ACC112 (cell line): ENCODE results near the gene CANT1.

Source experiments
- H2AFZ ChIP-seq: fragments of 200-600 bp; sonication (generic); one replicate; pipeline ENCODE4 v1.6.0; 2017; ENCODE audit warnings: antibody characterized with exemption, low read length; ENCODE audit not compliant: unreplicated experiment
- H3K27ac ChIP-seq: fragments of 200-600 bp; sonication (generic); 2 replicates; pipeline ENCODE4 v1.5.1; 2014; ENCODE audit warnings: low read depth, mild to moderate bottlenecking, antibody characterized with exemption, low read length, moderate library complexity
- H3K27me3 ChIP-seq: fragments of 200-600 bp; sonication (generic); 2 replicates; pipeline ENCODE4 v1.6.1; 2014; ENCODE audit warnings: mild to moderate bottlenecking, antibody characterized with exemption, low read length, moderate library complexity, mixed read lengths; ENCODE audit not compliant: insufficient read depth
- H3K36me3 ChIP-seq: fragments of 200-600 bp; sonication (generic); 2 replicates; pipeline ENCODE4 v1.6.1; 2016; ENCODE audit warnings: mild to moderate bottlenecking, antibody characterized with exemption, low read length, moderate library complexity, mixed read lengths; ENCODE audit not compliant: insufficient read depth
- H3K4me1 ChIP-seq: fragments of 200-600 bp; sonication (generic); one replicate; pipeline ENCODE4 v1.6.1; 2016; ENCODE audit warnings: low read length, mixed read lengths; ENCODE audit not compliant: insufficient read depth, unreplicated experiment, control insufficient read depth
- H3K4me3 ChIP-seq: fragments of 200-600 bp; sonication (generic); 2 replicates; pipeline ENCODE4 v1.5.1; 2014; ENCODE audit warnings: mild to moderate bottlenecking, low read depth, low read length
- H3K79me2 ChIP-seq: fragments of 200-600 bp; sonication (generic); one replicate; pipeline ENCODE4 v1.6.0; 2016; ENCODE audit warnings: low read length; ENCODE audit not compliant: control insufficient read depth, unreplicated experiment, insufficient read depth

The CANT1 gene

GRCh38 chr17:79006046-79006445, 3.5 kb downstream of the CANT1 start:
- H3K27ac ChIP-seq: no peak overlapping the region
- peaks cover 70% of the 10 kb centered on the region for H3K79me2 ChIP-seq
- H3K36me3 ChIP-seq: no peaks in the 10 kb centered on the region
- H3K4me3 ChIP-seq: no peak overlapping the region
- peaks cover 16% of the 10 kb centered on the region for H3K4me1 ChIP-seq
- no peak overlapping the region for H2AFZ ChIP-seq
- no peaks in the 10 kb centered on the region for H3K27me3 ChIP-seq

GRCh38 chr17:79005063-79005861, 4.3 kb downstream of the CANT1 start:
- Histone ChIP-seq H3K4me3 (no peak overlapping the region), H3K79me2 (peaks cover 77% of the 10 kb centered on the region), H3K27me3 (no peaks in the 10 kb centered on the region), H2AFZ (no peak overlapping the region), H3K27ac (no peak overlapping the region), H3K36me3 (no peaks in the 10 kb centered on the region), H3K4me1 (peaks cover 13% of the 10 kb centered on the region)

- Histone ChIP-seq H2AFZ (no peak overlapping the region), H3K27me3 (no peaks in the 10 kb centered on the region), H3K4me3 (no peak overlapping the region), H3K36me3 (no peaks in the 10 kb centered on the region), H3K27ac (no peak overlapping the region), H3K79me2 (peaks cover 79% of the 10 kb centered on the region), H3K4me1 (peaks cover 9% of the 10 kb centered on the region)
These were observed 5.7 kb downstream of the CANT1 start for GRCh38 chr17:79003661-79004411.

GRCh38 chr17:79002796-79003593, 6.6 kb downstream of the CANT1 start:
- no peak overlapping the region for H2AFZ ChIP-seq
- no peaks in the 10 kb centered on the region for H3K27me3 ChIP-seq
- no peak overlapping the region for H3K27ac ChIP-seq
- peaks cover 73% of the 10 kb centered on the region for H3K79me2 ChIP-seq
- H3K4me3 ChIP-seq: no peak overlapping the region
- H3K36me3 ChIP-seq: no peaks in the 10 kb centered on the region
- H3K4me1 ChIP-seq: peaks cover 2% of the 10 kb centered on the region

GRCh38 chr17:79002291-79002690, 7.3 kb downstream of the CANT1 start:
- peaks cover 66% of the 10 kb centered on the region for H3K79me2 ChIP-seq
- no peaks in the 10 kb centered on the region for H3K27me3 ChIP-seq
- no peak overlapping the region for H3K27ac ChIP-seq
- H2AFZ ChIP-seq: no peak overlapping the region
- H3K36me3 ChIP-seq: no peaks in the 10 kb centered on the region
- no peak overlapping the region for H3K4me3 ChIP-seq
- H3K4me1 ChIP-seq: no peaks in the 10 kb centered on the region

- H3K4me3 ChIP-seq: no peak overlapping the region
- no peaks in the 10 kb centered on the region for H3K36me3 ChIP-seq
- no peak overlapping the region for H3K27ac ChIP-seq
- H3K4me1 ChIP-seq: no peaks in the 10 kb centered on the region
- H3K79me2 ChIP-seq: peaks cover 58% of the 10 kb centered on the region
- H3K27me3 ChIP-seq: no peaks in the 10 kb centered on the region
- H2AFZ ChIP-seq: no peak overlapping the region
These were observed 8.2 kb downstream of the CANT1 start for GRCh38 chr17:79001190-79002020.

- H3K4me3 ChIP-seq: no peak overlapping the region
- peaks cover 50% of the 10 kb centered on the region for H3K79me2 ChIP-seq
- H3K27me3 ChIP-seq: no peaks in the 10 kb centered on the region
- no peak overlapping the region for H3K27ac ChIP-seq
- no peaks in the 10 kb centered on the region for H3K36me3 ChIP-seq
- H2AFZ ChIP-seq: no peak overlapping the region
- H3K4me1 ChIP-seq: no peaks in the 10 kb centered on the region
These were observed 9.0 kb downstream of the CANT1 start for GRCh38 chr17:79000396-79001189.

GRCh38 chr17:78999947-79000395, 9.6 kb downstream of the CANT1 start:
- H3K27ac ChIP-seq: no peak overlapping the region
- peaks cover 44% of the 10 kb centered on the region for H3K79me2 ChIP-seq
- H3K4me1 ChIP-seq: no peaks in the 10 kb centered on the region
- H3K27me3 ChIP-seq: no peaks in the 10 kb centered on the region
- H2AFZ ChIP-seq: no peak overlapping the region
- no peak overlapping the region for H3K4me3 ChIP-seq
- no peaks in the 10 kb centered on the region for H3K36me3 ChIP-seq

- Histone ChIP-seq H3K79me2 (peaks cover 44% of the 10 kb centered on the region), H3K4me3 (no peak overlapping the region), H3K36me3 (no peaks in the 10 kb centered on the region), H3K4me1 (no peaks in the 10 kb centered on the region), H3K27me3 (no peaks in the 10 kb centered on the region), H3K27ac (no peak overlapping the region), H2AFZ (no peak overlapping the region)
These were observed 10.4 kb downstream of the CANT1 start for GRCh38 chr17:78999056-78999768.
